Upper lobe of right lung (tissue), 1 donor: ENCODE results near the gene GALNT14. TPM values are rescaled to one million over a fixed set of nuclear protein-coding genes. Genes with fewer than 3 reads are reported as not detected.

Source experiments
- ATAC-seq: fragments of 200-7000 bp; cut with Tn5 transposase; one replicate; pipeline ENCODE4 v1.9.1; 2020; ENCODE audit warnings: mild to moderate bottlenecking, moderate library complexity
- DNase-seq: peaks from one replicate; pipeline ENCODE4 v3.0.0-alpha.2; 2020
- H3K27ac ChIP-seq: fragments of 200-600 bp; one replicate; pipeline ENCODE4 v1.8.0; 2022
- H3K27me3 ChIP-seq: fragments of 200-600 bp; one replicate; pipeline ENCODE4 v1.8.0; 2022; ENCODE audit warnings: mild to moderate bottlenecking
- H3K36me3 ChIP-seq: fragments of 200-600 bp; one replicate; pipeline ENCODE4 v1.8.0; 2022
- H3K4me1 ChIP-seq: fragments of 200-600 bp; one replicate; pipeline ENCODE4 v1.8.0; 2022
- H3K4me3 ChIP-seq: fragments of 200-600 bp; one replicate; pipeline ENCODE4 v1.8.0; 2022; ENCODE audit warnings: mild to moderate bottlenecking
- H3K9me3 ChIP-seq: fragments of 200-600 bp; one replicate; pipeline ENCODE4 v1.8.0; 2022
- intact Hi-C: fragments of 100-400 bp; cut with DNase I; formaldehyde crosslinking; loops from one replicate; pipeline ENCODE4 v1.11.0; 2022
- total RNA-seq: library from RNA; stranded (reverse); fragmentation: NEBNext Ultra II Directional; extraction: Animal tissue kit (Norgen Biotek cat#: 25700); gene quantifications from one replicate; pipeline ENCODE4 v1.2.1, GENCODE V29; 2021
- TF ChIP-seq, protein P1 (sequence below): fragments of 200-600 bp; IDR thresholded peaks from one replicate; pipeline ENCODE4 v1.8.0; 2022; ENCODE audit warnings: antibody characterized with exemption
- donor health status: DM: no; HTN: yes; CAD: no; lungs with severe emphysema.

The GALNT14 gene
- total RNA-seq, 1 donor from 2014 or later: 0.81 TPM

- DNase-seq: no peak
- H3K36me3 ChIP-seq: no peaks in the 10 kb centered on the region
Observed at GRCh38 chr2:30871440-30871839, 266.8 kb downstream of the GALNT14 start.

DNA sequence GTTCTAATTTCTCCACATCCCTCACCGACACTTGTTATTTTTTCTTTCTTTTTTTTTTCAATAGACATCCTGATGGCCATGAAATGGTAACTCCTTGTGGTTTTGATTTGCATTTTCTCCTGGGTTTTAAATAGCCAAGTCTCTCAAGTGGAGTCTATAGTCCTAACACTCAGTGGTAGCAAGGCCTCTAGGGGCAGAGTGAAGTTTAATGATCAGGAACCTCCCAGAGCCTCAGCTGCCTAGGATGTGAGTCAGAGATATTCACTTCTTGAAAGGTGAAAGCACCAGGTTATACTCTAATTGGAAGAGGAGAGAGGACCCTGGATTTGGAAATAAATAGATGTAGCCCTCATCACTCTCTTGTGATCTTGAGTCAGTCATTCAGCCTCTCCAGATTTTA is 268.3 kb downstream of the GALNT14 start:
- no peaks in the 10 kb centered on the region for H3K4me1 ChIP-seq
- H3K27ac ChIP-seq: no peak overlapping the region
- H3K9me3 ChIP-seq: no peaks in the 10 kb centered on the region
- H3K27me3 ChIP-seq: no peaks in the 10 kb centered on the region
- no peak for ATAC-seq
- intact Hi-C loops: no loop called here
- TF ChIP-seq, protein P1, sequence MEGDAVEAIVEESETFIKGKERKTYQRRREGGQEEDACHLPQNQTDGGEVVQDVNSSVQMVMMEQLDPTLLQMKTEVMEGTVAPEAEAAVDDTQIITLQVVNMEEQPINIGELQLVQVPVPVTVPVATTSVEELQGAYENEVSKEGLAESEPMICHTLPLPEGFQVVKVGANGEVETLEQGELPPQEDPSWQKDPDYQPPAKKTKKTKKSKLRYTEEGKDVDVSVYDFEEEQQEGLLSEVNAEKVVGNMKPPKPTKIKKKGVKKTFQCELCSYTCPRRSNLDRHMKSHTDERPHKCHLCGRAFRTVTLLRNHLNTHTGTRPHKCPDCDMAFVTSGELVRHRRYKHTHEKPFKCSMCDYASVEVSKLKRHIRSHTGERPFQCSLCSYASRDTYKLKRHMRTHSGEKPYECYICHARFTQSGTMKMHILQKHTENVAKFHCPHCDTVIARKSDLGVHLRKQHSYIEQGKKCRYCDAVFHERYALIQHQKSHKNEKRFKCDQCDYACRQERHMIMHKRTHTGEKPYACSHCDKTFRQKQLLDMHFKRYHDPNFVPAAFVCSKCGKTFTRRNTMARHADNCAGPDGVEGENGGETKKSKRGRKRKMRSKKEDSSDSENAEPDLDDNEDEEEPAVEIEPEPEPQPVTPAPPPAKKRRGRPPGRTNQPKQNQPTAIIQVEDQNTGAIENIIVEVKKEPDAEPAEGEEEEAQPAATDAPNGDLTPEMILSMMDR: no peak
- DNase-seq: no peak
- no peak overlapping the region for H3K4me3 ChIP-seq
- no peaks in the 10 kb centered on the region for H3K36me3 ChIP-seq

More at GRCh38 chr2:30871440-30871839, 266.8 kb downstream of the GALNT14 start:
- TF ChIP-seq, protein P1: no peak
- no peaks in the 10 kb centered on the region for H3K9me3 ChIP-seq
- intact Hi-C loops: no loop called here
- H3K4me3 ChIP-seq: no peak overlapping the region
- H3K27ac ChIP-seq: no peak overlapping the region
- no peaks in the 10 kb centered on the region for H3K27me3 ChIP-seq
- no peaks in the 10 kb centered on the region for H3K4me1 ChIP-seq
- ATAC-seq: no peak

GRCh38 chr2:30867385-30867784 is 270.9 kb downstream of the GALNT14 start:
- ATAC-seq (no peak), DNase-seq (no peak)
- Histone ChIP-seq H3K27me3 (no peaks in the 10 kb centered on the region), H3K4me1 (no peaks in the 10 kb centered on the region), H3K9me3 (no peaks in the 10 kb centered on the region), H3K36me3 (no peaks in the 10 kb centered on the region), H3K27ac (no peak overlapping the region), H3K4me3 (no peak overlapping the region)
- intact Hi-C loops: no loop called here
- TF ChIP-seq, protein P1: no peak

DNA sequence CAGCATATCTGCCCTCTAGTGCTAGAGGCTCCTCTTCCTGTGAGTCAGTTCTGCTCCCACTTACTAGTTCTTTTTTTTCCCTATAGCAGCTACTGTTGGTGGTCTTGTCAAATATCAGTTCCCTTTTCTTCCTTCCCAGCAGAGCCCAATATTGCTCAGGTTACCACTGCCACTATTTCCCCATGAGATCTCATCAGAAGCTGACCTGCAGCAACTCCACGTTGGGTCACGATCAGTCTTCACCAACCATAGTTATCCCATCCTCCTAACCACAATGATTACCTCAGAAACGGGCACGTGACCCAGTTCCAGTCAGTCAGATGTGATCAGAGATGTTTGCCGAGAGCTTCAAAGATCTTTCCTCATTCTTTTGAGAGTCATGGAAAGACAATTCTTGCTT is 271.3 kb downstream of the GALNT14 start:
- TF ChIP-seq, protein P1: no peak
- Histone ChIP-seq H3K27ac (no peak overlapping the region), H3K36me3 (no peaks in the 10 kb centered on the region), H3K27me3 (no peaks in the 10 kb centered on the region), H3K4me1 (no peaks in the 10 kb centered on the region), H3K9me3 (no peaks in the 10 kb centered on the region), H3K4me3 (no peak overlapping the region)
- DNase-seq (no peak), ATAC-seq (no peak)
- intact Hi-C loops: no loop called here

DNA sequence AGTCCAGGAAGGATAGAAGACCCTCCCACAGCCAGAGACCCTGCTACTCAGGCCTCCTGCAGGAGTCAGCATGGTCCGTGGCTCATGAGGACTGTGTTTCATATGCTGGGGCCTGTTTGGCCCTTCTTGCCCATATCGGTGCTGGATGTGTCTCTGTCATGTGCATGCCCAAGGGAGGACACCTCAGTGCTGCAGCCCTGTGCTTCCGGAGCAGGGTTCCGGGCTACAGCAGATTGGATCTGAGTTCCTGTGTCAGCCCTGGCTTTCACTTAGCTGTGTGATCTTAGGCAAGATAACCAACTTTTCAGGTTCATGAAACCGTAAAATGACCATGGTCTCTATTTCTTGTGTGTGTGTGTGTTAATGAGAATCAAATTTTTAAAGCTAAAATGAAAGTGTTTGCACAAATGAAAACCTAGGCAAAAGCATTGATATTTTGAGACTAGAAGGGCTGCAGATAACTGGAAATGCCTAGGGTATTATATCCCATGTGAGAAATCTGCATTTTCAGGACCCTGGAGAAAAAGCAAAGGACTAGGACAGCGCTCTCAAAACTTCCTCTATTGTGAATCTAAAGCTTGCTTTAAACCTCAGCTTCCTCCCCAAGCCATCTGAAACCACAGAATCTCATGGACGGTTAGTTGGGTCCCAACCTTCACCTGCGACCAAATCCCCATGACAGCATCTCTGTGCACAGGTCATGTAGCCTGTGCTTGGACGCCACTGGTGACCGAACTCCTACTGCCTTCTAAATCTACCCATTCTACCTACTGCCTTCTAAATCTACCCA is 272.2 kb downstream of the GALNT14 start:
- TF ChIP-seq, protein P1: no peak
- H3K36me3 ChIP-seq: no peaks in the 10 kb centered on the region
- no peak for DNase-seq
- intact Hi-C loops: no loop called here
- no peak overlapping the region for H3K4me3 ChIP-seq
- no peaks in the 10 kb centered on the region for H3K27me3 ChIP-seq
- H3K4me1 ChIP-seq: no peaks in the 10 kb centered on the region
- ATAC-seq: no peak
- H3K9me3 ChIP-seq: no peaks in the 10 kb centered on the region
- no peak overlapping the region for H3K27ac ChIP-seq
